A549 (cell line): Measurements from ENCODE around the gene PPL. TPM values are rescaled to one million over a fixed set of nuclear protein-coding genes. Genes with fewer than 3 reads are reported as not detected.
A peak's percentile ranks its signal among the peaks of the same experiment; 100 is the strongest.

Source experiments
- ATAC-seq, 2 experiments: fragments of 200-7000 bp in 1 of 2; fragments of >200 bp in 1 of 2; cut with Nextera tagmentation in 1 of 2; cut with Tn5 transposase in 1 of 2; 3 replicates each; pipeline versions ENCODE4 v1.8.0 to v1.9.1; 2018 to 2020; ENCODE audit warnings: mild to moderate bottlenecking in 1 of 2, moderate library complexity in 1 of 2
- CTCF ChIA-PET: fragments of 300-600 bp; sonication (Branson Sonifier 250); formaldehyde crosslinking; extraction: SDS; loops from one replicate; lab custom pipeline; 2021; ENCODE audit warnings: antibody characterized with exemption, inconsistent platforms; lab: Yijun Ruan, JAX
- POLR2A ChIA-PET: fragments of 350-600 bp; formaldehyde crosslinking; extraction: SDS; loops from one replicate; lab custom pipeline; 2021; ENCODE audit warnings: antibody characterized with exemption, inconsistent platforms; lab: Yijun Ruan, JAX
- DNase-seq, 2 experiments: peaks; one replicate each; pipeline versions ENCODE4 v3.0.0 to v3.0.0-alpha.2; 2011 to 2016; ENCODE audit warnings: low read depth in 1 of 2, low spot score in 1 of 2
- FAIRE-seq: peaks from 2 replicates; lab custom pipeline; 2011; peaks lifted over from hg19 to GRCh38; lab: Jason Lieb, UNC
- H3K27ac ChIP-seq, 2 experiments: fragments of >200 bp; sonication (Bioruptor Twin); formaldehyde crosslinking; 3 replicates each; pipeline ENCODE4 v1.5.1; 2016 to 2017
- H3K4me1 ChIP-seq: fragments of >200 bp; sonication (Bioruptor Twin); formaldehyde crosslinking; 3 replicates; pipeline ENCODE4 v1.6.1; 2016
- H3K4me2 ChIP-seq: fragments of >200 bp; sonication (Bioruptor Twin); formaldehyde crosslinking; 3 replicates; pipeline ENCODE4 v1.6.1; 2016
- H3K4me3 ChIP-seq: fragments of >200 bp; sonication (Bioruptor Twin); formaldehyde crosslinking; 3 replicates; pipeline ENCODE4 v1.5.1; 2016
- H3K9me3 ChIP-seq: fragments of >200 bp; sonication (Bioruptor Twin); formaldehyde crosslinking; 3 replicates; pipeline ENCODE4 v1.6.1; 2016
- CEBPB ChIP-seq, 2 experiments: fragments of >200 bp in 1 of 2; sonication (Bioruptor Twin) in 1 of 2; formaldehyde crosslinking in 1 of 2; IDR thresholded peaks; 2 replicates each; pipeline ENCODE4 v1.6.1; 2012 to 2016
- CHD2 ChIP-seq: fragments of 150-350 bp; IDR thresholded peaks from 2 replicates; pipeline ENCODE4 v1.6.1; 2014; ENCODE audit warnings: low read length; ENCODE audit not compliant: partially characterized antibody
- FOSB ChIP-seq: fragments of 250-450 bp; sonication (Bioruptor Pico); IDR thresholded peaks from 2 replicates; pipeline ENCODE4 v1.5.0; 2020; ENCODE audit warnings: mild to moderate bottlenecking, moderate library complexity
- GATA3 ChIP-seq: IDR thresholded peaks from 2 replicates; pipeline ENCODE4 v1.6.1; 2012; ENCODE audit warnings: borderline replicate concordance
- HEYL ChIP-seq: fragments of 250-450 bp; sonication (Bioruptor Pico); IDR thresholded peaks from 2 replicates; pipeline ENCODE4 v1.8.0; 2021; ENCODE audit warnings: mild to moderate bottlenecking, moderate library complexity
- HOXA7 ChIP-seq: fragments of 250-450 bp; sonication (Bioruptor Pico); IDR thresholded peaks from 2 replicates; pipeline ENCODE4 v1.5.0; 2020; ENCODE audit warnings: mild to moderate bottlenecking, moderate library complexity
- HOXB13 ChIP-seq: fragments of 250-450 bp; sonication (Bioruptor Pico); IDR thresholded peaks from 2 replicates; pipeline ENCODE4 v1.5.0; 2020; ENCODE audit warnings: low read depth, mild to moderate bottlenecking, moderate library complexity
- JUNB ChIP-seq: fragments of >200 bp; sonication (Bioruptor Twin); formaldehyde crosslinking; IDR thresholded peaks from 2 replicates; pipeline ENCODE4 v1.6.1; 2016
- KDM1A ChIP-seq: fragments of 200-600 bp; sonication (generic); IDR thresholded peaks from 2 replicates; pipeline ENCODE4 v1.6.1; 2016; ENCODE audit warnings: low read depth, mild to moderate bottlenecking
- MAFK ChIP-seq: fragments of 450-650 bp; IDR thresholded peaks from 2 replicates; pipeline ENCODE4 v1.6.1; 2014; ENCODE audit not compliant: partially characterized antibody
- PHF8 ChIP-seq: fragments of 200-600 bp; sonication (generic); IDR thresholded peaks from 2 replicates; pipeline ENCODE4 v1.6.1; 2016; ENCODE audit warnings: low read depth, mild to moderate bottlenecking, antibody characterized with exemption, moderate library complexity, borderline replicate concordance
- RCOR1 ChIP-seq: fragments of 150-350 bp; IDR thresholded peaks from 2 replicates; pipeline ENCODE4 v1.6.1; 2014; ENCODE audit warnings: antibody characterized with exemption, low read length, low read depth
- RNF2 ChIP-seq: fragments of 200-600 bp; sonication (generic); IDR thresholded peaks from 2 replicates; pipeline ENCODE4 v1.6.1; 2016; ENCODE audit warnings: low read depth, mild to moderate bottlenecking, antibody characterized with exemption, moderate library complexity, borderline replicate concordance
- TFCP2L1 ChIP-seq: fragments of 250-450 bp; sonication (Bioruptor Pico); IDR thresholded peaks from 2 replicates; pipeline ENCODE4 v1.5.0; 2021; ENCODE audit warnings: mild to moderate bottlenecking
- TP53 ChIP-seq: fragments of 250-450 bp; sonication (Bioruptor Pico); IDR thresholded peaks from 2 replicates; pipeline ENCODE4 v1.5.0; 2021; ENCODE audit warnings: mild to moderate bottlenecking, moderate library complexity
- WGBS: methylation state at CpG from one replicate; pipeline ENCODE4 v1.1.6; 2017; ENCODE audit errors: missing lambda C conversion rate; 5-methylcytosine and 5-hydroxymethylcytosine counted together
- polyA plus RNA-seq, 4 experiments: library from polyadenylated mRNA; depleted of rRNA in 3 of 4; stranded (reverse); fragments of >200 nt; fragmentation: RNase III in 1 of 4; extraction: RNeasy Plus Mini Kit Qiagen cat#74134 plus additional on column Dnase treatment in 1 of 4; gene quantifications; 2 replicates in 3 of 4; 3 replicates in 1 of 4; pipeline ENCODE4 v1.2.3, GENCODE V29; 2011 to 2017
- TF ChIP-seq, protein P1 (sequence below): IDR thresholded peaks from 2 replicates; pipeline ENCODE4 v1.6.1; 2012; ENCODE audit warnings: low read depth, borderline replicate concordance
- TF ChIP-seq, protein P2 (sequence below): fragments of >200 bp; sonication (Bioruptor Twin); formaldehyde crosslinking; IDR thresholded peaks from 3 replicates; pipeline ENCODE4 v1.5.1; 2016

Gene PPL
- polyA plus RNA-seq, 2 of the 4 experiments (the other 2 are of a cell fraction): 1.8 to 2.6 TPM

DNA sequence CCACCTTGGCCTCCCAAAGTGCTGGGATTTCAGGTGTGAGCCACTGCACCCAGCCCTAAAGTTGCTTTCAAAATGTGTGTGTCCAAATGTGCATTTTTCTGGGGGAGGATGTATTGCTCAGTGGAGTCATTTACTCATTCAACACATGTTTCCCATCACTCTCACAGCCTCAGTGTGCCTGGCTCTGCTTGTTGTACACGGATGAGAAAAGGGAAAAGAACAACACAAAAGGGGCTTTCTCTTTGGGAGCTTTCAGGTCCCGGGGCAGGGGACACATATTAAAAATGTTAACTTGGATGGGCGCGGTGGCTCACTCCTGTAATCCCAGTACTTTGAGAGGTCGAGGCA, 1.7 kb upstream of the PPL start:
- no peaks in the 10 kb centered on the region for H3K9me3 ChIP-seq
- no peak for TF ChIP-seq TP53 (CRISPR knock-in tag)
- no peak for TF ChIP-seq HEYL (CRISPR knock-in tag)
- no peak for TF ChIP-seq CHD2
- no peak for TF ChIP-seq HOXA7 (CRISPR knock-in tag)
- no peak for TF ChIP-seq RCOR1
- no peak for TF ChIP-seq HOXB13
- no peak for TF ChIP-seq KDM1A
- TF ChIP-seq JUNB: no peak
- TF ChIP-seq, all 56 proteins: peak for 0
- DNase-seq (no peak), ATAC-seq (no peak), FAIRE-seq (no peak)
- ChIA-PET POLR2A (no interaction called here), CTCF (interaction anchor here (1.9 kb wide), 1 partner anchor 18 kb away, joined by 6 read pairs; no protein-coding TSS in a partner anchor)
- 80% methylated on average over 5 of the region's 5 CpGs for WGBS
- Histone ChIP-seq H3K4me1 (peaks cover 37% of the 10 kb centered on the region), H3K4me2 (no peak overlapping the region), H3K4me3 (no peak overlapping the region), H3K27ac (no peak overlapping the region)

DNA sequence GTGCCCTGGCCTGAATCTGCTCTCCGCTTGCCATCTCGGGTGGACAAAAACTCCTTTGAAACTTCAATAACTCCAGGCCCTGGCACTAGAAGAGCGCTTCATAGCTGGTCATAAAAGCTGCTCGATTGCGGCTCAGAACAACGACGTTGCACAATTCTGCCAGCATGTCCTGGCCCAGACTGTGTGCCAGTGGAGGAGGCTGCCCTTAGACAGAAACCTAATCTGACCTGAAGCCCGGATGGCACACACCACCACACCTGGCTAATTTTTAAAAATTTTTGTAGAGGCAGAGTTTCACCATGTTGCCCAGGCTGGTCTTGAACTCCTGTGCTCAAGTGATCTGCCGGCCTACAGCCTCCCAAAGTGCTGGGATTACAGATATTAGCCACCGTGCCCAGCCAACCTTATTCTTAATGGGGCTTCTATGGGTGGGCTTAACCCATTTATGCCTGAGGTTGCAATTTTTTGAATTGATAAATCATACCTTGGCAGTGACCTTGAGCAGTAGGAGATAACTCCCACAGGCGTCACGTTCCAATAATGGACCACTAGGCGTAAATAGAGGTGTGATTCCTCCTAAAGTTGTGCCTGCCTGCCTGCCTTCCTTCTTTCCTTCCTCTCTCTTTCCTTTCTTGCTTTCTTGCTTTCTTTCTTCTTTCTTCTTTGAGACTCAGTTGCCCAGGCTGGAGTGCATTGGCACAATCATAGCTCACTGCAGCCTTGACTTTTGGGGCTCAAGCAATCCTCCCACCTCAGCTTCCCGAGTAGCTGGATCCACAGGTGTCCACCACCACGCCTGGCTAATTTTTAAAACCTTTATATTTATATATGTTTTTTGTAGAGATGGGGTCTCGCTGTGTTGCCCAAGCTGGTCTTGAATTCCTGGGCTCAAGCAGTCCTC, 1.1 kb upstream of the PPL start:
- WGBS: 88% methylated on average over 16 of the region's 16 CpGs
- peak overlapping the region; percentile 69 to 89; a peak in 4 of 6 replicates for H3K27ac ChIP-seq
- no peak for ATAC-seq
- H3K9me3 ChIP-seq: no peaks in the 10 kb centered on the region
- TF ChIP-seq, protein P1, sequence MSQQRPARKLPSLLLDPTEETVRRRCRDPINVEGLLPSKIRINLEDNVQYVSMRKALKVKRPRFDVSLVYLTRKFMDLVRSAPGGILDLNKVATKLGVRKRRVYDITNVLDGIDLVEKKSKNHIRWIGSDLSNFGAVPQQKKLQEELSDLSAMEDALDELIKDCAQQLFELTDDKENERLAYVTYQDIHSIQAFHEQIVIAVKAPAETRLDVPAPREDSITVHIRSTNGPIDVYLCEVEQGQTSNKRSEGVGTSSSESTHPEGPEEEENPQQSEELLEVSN: no peak
- TF ChIP-seq, protein P2, sequence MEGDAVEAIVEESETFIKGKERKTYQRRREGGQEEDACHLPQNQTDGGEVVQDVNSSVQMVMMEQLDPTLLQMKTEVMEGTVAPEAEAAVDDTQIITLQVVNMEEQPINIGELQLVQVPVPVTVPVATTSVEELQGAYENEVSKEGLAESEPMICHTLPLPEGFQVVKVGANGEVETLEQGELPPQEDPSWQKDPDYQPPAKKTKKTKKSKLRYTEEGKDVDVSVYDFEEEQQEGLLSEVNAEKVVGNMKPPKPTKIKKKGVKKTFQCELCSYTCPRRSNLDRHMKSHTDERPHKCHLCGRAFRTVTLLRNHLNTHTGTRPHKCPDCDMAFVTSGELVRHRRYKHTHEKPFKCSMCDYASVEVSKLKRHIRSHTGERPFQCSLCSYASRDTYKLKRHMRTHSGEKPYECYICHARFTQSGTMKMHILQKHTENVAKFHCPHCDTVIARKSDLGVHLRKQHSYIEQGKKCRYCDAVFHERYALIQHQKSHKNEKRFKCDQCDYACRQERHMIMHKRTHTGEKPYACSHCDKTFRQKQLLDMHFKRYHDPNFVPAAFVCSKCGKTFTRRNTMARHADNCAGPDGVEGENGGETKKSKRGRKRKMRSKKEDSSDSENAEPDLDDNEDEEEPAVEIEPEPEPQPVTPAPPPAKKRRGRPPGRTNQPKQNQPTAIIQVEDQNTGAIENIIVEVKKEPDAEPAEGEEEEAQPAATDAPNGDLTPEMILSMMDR: no peak
- TF ChIP-seq CEBPB (IDR thresholded peaks at IDR 0.05) (peak in 1 of 2 experiments; percentile 8; a peak in 1 of 4 replicates), FOSB (CRISPR knock-in tag) (no peak), GATA3 (no peak), MAFK (no peak)
- no peak overlapping the region for H3K4me3 ChIP-seq
- DNase-seq: no peak
- H3K4me2 ChIP-seq: peak overlapping the region; percentile 98; the same call in 2 of the 3 replicates
- peaks cover 31% of the 10 kb centered on the region for H3K4me1 ChIP-seq
- CTCF ChIA-PET: interaction anchor here (1.9 kb wide), 1 partner anchor 18 kb away, joined by 6 read pairs; no protein-coding TSS in a partner anchor
- POLR2A ChIA-PET: no interaction called here
- no peak for FAIRE-seq

DNA sequence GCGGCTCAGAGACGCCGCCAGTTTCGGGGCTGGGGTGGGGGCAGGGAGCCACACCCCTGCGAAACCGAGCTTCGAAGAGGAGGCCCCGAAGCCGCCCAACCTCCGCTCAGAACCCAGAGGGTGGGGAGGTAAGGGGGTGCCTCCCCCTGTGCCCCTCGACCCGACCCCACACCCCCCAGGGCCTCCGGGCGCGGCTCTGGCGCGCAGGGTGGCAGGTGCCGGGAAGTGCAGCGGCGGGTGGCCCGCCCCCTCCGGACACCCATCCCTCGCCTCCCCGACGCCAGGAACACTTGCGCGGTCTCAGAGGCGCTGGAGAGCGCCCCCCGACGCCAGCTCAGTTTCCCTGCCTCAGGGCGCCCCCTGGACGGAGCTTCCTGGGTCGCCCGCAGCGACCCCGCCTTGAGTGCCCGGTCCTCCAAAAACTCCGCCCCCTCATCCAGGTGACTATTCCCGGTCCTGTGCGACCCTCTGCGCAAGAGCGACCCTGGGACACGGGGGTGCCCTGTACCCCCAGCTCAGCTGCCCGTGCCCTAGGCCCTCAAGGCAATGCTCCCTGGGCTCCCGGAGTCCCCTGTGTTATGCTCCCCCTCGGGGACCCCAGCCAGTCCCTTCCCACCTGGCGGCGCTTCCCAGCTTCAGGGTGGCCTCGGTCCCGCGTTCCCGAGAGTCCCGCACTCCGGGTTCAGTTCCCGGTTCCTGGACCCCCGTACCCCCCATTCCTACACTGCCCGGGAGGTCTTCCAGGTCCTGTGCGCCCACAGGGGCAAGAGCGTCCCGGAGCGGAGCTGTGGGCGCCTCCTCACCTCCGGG, 562 bp downstream of the PPL start:
- DNase-seq (peak in 1 of 2 experiments; percentile 42), ATAC-seq (peak; percentile 65 to 78), FAIRE-seq (no peak)
- WGBS: 5% methylated on average over 33 of the region's 64 CpGs
- TF ChIP-seq, protein P1: 0 out of 2 replicates have a peak, but pooled peaks have one; percentile 26
- TF ChIP-seq TFCP2L1 (CRISPR knock-in tag): no peak
- TF ChIP-seq, protein P2: peak; percentile 37; the same call in 2 of the 3 replicates
- TF ChIP-seq PHF8: 0 out of 2 replicates have a peak, but pooled peaks have one; percentile 19
- peak; percentile 42; the same call in 1 of the 2 replicates for TF ChIP-seq RNF2
- peak overlapping the region; percentile 78 for H3K4me3 ChIP-seq
- H3K4me1 ChIP-seq: peaks cover 22% of the 10 kb centered on the region; the same call in 2 of the 3 replicates
- peak overlapping the region; percentile 98 for H3K4me2 ChIP-seq
- H3K27ac ChIP-seq: peak overlapping the region; percentile 69 to 89
- CTCF ChIA-PET: interaction anchor here (0.7 to 4.4 kb wide), 21 partner anchors 8 to 169 kb away, joined by 3 to 26 read pairs (median 3); partner anchors contain the start of genes SEC14L5 and ZNF500
- no peaks in the 10 kb centered on the region for H3K9me3 ChIP-seq
- POLR2A ChIA-PET: no interaction called here
